NCI-H226 (cell line): ENCODE results near the gene CCDC97.
"Not testable (repeated sequence)": the region's sequence is repeated elsewhere in the genome, so short reads cannot be mapped to it uniquely, and the experiment has no call there.

Experiments used
- DNase-seq: peaks from one replicate; pipeline ENCODE4 v3.0.0-alpha.2; 2015

The CCDC97 gene

DNA sequence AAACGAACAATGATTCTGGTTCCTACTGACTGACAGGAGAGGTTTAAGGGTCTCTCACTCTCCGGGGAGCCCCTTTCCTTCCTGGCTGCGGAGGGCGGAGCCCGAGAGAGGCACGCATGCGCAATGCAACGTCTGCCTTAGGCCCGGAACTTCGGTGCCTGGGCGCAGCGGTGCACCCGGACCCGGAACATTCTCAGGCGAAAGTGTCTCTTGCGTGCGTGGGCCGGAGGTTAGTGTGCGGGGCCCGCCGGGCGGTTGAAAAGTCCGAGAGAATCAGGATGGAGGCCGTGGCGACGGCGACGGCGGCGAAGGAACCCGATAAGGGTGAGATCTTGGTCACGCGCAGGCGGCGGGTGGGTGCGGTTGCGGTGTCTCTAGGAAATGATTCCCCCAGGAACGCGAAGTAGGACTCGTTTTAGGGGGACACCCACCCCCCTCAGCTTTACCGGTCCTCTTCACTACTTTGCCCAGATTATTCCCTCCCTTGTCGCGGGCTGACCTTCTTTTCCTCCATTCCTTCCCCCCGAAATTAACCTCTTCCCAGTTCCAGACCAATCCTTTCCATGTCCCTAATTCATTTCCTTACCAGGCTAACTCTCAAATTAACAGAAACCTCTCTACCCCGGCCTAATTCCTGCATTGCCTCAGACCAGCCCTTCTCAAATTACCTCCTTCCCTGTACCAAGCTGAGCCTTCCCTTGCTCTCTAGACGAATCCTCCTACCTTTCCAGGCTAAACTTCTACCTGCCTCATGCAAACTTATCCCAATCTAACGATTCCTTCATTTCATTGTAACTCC lies at the start of gene CCDC97:
Gene CCDC97, plus strand, starts transcription at position 140 of the 799 bp plus-strand sequence. Its CDS starts 139 bp downstream, at position 279.
- peak; percentile 73 for DNase-seq

DNA sequence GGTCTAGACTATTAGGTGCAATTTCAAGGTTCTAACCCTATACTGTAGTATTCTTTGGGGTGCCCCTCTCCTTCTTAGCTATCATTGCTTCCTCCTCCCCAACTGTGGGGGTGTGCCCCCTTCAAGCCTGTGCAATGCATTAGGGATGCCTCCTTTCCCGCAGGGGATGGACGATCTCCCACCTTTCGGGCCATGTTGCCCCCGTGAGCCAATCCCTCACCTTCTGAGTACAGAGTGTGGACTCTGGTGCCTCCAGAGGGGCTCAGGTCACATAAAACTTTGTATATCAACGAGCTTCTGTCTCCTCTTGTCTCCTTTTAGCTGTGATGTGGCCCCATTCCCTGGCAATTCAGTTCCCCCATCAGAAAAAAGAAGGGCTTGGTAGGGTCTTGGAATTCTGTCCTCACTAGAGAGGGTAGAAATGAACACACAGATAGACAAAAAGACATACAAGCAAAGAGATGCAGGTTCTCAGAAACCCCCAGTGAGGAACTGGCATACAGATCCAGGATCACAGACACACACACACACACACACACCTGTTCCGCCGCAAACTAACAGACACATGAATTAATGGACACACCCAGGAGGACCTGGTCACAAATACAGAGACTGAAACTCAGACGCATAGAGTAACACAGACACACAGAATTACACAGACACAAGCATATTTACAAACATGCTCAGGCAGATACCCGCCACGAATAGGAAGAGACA lies 48.3 kb upstream of the CCDC97 start:
- DNase-seq: no peak

DNA sequence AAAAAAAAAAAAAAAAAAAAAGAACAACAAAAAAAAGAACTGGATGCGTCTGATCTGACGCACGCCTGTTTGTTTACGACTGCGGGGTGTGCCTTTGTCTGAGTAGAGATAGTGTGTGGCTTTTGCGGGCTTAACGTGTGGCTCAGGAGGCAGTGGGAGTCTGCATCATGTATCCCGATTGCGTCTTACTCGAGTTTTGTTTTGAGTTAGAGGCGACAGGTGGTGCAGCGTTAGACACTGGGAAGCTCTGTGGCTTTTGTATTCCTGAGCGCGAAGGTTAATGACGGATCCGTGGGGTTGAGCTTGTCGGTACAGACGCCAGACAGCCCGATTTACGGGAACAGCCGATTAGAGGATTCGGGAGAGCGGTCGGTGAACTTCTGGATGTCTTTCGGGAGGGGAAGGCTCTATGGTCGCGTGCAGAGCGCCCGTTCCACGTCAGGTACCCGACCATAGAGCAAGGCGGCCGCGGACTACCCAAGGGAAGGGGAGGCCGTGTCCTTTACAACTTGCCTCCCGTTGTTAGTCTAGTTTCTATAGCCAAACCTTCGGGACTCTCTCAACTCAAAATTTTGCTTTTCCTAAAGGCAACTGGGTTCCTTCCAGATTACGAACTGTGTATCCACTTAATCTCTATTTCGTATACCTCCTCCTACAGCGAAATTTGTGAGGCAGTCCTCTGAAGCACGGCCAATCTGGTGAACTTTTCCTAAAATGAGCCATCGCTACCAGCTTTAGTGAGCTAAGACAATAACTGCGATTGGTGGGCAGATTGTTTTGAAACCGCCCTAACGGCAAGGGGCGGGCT lies 46.7 kb upstream of the CCDC97 start:
- DNase-seq: peak; percentile 55

DNA sequence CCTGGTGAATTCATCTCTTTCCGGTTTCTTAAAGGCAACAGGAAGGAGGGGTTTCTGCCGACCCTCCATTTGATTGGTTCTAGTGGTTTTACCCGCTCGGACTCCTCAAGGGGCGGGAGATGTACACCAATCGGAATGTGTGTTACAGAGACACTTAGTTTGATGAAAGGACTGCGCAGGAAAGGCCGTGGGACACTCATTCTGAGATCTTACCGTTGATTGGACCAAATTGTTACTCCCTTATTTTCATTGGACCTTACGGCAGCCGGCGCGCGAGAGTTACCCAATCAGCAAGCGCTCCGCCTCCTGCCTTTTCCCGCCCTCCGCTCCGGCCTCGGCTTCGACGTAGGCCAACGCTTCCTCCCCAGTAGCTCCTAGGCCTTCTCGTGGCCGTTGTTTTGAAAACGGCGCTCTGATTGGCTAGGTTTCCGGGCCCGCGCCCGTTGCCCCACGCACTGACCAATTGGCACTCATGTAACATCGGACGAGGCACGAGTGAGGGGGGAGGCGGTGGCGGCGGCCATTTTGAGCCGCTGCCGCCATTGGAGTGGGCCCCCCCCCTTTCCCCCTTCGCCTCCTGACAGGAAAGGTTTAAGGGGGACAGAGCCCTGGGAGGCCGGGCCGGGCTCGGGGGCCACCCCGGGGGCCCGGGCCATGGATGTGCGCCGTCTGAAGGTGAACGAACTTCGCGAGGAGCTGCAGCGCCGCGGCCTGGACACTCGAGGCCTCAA lies 46.0 kb upstream of the CCDC97 start, which contains the start of gene HNRNPUL1:
Gene HNRNPUL1, plus strand, starts transcription at position 523 of the 731 bp plus-strand sequence. Its CDS starts 132 bp downstream, at position 655.
- peak; percentile 99 for DNase-seq

DNA sequence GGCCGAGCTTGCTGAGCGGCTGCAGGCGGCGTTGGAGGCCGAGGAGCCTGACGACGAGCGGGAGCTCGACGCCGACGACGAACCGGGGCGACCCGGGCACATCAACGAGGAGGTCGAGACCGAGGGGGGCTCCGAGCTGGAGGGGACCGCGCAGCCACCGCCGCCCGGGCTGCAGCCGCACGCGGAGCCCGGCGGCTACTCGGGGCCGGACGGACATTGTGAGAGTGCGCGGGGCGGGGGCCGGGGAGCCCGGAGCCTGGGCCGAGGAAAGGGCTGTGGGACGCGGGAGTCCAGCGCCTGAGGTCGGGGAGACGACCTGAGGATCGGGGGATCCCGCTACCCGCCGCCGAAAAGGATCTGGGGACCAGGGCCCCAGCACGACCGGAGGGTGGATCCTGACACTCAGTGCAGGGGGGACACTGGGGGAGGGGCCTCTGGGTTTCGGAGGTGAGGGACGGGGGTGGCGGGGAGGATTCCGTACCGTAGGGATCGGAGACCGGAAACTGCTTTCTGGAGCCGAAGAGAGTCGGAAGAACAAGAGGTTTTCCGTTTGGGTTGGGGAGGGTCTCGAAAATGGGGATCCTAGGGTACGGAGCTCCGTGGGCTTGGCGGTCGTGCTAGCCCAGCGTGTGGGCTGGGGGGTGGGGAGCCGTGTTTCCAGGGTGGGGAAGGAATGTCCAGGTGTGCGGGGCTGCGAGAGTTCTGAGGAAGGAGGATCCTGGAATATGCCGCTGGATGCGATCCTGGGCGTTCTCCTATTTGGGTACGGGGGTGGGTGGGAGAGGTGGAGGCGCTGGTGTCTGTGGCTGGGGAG lies 45.2 kb upstream of the CCDC97 start:
- no peak for DNase-seq

DNA sequence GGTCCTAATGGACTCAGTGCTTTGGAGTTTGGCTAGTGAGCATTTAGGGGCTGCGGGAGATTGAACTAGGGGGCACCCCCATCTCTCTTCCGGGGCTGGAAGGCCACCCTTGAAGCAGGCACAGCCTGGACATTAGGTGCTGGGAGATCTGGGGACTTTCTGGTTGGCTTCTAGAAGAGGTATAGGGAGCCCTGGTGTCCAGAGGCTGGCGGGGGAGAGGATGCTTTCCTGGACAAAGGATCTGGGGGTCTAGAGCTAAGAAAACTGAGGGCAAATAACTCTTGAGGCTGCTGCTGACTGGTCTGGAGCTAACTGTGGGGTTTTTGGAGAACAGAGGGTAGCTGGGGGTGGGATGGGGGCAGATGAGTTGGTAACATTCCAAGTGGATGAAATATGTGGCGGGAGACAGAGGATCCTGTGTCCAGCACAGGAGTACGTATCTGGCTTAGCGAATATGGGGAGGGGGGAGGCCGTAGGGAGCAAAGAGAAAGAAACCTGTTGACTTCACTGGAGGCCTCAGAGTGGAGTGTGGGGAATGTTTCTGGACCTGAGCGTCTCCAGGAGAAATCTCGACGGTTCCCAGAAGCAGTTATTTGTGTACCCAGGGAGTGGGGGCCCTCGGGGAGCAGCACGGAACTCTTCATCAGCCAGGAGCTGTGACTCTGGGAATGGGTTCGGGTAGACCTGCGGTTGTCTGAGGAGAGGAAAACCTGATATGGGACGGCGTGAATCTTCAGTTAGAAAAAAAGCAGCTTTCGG lies 44.4 kb upstream of the CCDC97 start:
- no peak for DNase-seq

DNA sequence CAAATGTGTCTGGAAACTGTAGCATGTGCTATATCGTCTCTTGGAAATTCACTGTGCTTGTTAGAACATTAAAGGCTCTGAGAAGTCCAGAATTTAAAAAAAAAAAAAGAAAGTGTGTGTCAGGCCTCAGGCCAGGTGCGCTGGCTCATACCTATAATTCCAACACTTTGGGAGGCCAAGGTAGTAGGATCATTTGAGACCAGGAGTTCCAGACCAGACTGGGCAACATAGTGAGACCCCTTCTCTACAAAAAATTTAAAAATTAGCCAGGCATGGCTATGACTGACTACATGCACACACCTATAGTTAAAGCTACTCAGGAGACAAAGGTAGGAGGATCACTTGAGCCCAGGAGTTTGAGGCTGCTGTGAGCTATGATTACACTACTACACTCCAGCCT lies 40.9 kb upstream of the CCDC97 start:
- no peak for DNase-seq

DNA sequence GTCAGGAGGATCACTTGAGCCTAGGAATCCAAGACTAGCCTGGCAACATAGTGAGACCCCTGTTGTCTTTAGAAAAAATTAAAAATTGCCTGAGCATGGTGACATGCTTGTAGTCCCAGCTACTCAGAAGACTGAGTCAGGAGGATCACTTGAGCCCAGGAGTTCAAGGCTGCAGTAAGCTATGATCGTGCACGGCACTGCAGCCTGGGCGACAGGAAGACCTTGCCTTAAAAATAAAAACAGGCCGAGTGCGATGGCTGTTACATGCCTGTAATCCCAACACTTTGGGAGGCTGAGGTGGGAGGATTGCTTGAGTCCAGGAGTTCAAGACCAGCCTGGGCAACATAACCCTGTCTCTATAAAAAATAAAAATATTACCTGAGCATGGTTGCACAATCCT lies 40.4 kb upstream of the CCDC97 start:
- DNase-seq: no peak

DNA sequence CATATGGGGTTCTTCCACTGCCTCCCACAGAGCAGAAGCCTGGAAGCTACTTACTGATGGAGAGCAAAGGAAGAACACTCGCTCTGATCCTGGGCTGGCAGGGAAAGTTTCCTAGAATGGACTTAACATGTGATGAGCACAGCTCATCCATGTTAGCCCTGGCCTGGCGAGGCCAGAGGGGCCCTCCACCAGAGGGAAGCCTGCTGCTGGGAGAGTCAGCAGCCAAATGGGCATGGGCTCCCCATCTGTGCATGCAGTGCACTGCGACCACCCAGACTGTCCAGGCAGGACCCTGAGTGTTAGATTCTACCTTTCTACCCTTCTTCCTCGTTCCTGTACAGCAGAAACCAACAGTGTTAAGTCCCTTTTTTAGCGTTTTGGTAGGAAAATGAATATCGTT lies 36.9 kb upstream of the CCDC97 start:
- no peak for DNase-seq

DNA sequence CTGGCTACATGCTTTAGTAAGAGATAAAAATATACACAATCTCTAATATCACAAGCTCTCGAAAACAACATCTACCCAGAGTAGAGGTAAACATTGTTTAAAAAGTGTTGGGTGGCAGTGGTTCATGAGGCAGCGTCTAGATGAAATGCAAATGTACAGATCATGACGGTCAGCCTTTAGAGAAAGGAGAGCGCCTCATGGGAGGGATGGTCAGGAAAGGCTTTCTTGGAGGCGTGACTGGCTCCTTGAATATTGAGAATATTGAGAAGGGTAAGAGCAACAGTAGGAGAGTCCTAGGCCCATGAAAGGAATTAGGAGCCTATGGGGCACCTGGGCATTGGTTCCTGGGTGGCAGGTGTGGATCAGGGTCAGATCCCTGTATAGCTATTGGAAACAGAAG lies 35.2 kb upstream of the CCDC97 start:
- DNase-seq: no peak

DNA sequence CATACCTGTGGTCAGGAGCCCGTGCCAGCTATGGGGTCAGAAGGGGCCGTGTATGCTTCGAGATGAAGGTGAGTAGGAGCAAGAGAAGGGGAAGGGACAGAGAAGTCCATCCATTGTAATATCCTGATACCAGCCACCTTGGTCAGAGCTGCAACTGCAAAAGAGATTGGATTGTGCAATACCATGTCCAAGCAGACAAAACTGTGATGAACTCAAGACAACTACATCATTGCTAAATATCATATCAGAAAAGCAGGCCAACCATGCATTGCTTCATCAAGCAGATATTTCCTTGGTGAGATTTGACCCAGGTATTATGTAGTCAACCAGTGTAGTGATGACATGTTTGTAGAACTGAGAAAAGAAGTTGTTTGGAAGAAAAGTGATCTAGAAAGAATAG lies 33.7 kb upstream of the CCDC97 start:
- DNase-seq: no peak

DNA sequence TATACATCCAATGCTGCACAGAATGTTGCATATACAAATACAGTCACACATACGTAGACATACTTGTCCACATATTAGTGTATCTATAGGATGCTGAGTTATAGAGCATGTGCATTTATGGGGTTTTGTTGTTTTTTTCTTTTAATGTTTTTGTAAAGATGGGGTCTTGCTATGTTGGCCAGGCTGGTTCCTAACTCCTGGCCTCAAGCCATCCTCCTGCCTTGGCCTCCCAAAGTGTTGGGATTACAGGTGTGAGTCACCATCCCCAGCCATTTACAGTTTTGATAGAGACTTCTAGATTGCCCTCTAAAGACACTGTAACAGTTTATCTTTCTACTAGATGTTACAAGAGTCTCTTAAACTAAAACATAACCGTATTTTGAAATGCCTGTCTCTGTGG lies 31.5 kb upstream of the CCDC97 start:
- no peak for DNase-seq

DNA sequence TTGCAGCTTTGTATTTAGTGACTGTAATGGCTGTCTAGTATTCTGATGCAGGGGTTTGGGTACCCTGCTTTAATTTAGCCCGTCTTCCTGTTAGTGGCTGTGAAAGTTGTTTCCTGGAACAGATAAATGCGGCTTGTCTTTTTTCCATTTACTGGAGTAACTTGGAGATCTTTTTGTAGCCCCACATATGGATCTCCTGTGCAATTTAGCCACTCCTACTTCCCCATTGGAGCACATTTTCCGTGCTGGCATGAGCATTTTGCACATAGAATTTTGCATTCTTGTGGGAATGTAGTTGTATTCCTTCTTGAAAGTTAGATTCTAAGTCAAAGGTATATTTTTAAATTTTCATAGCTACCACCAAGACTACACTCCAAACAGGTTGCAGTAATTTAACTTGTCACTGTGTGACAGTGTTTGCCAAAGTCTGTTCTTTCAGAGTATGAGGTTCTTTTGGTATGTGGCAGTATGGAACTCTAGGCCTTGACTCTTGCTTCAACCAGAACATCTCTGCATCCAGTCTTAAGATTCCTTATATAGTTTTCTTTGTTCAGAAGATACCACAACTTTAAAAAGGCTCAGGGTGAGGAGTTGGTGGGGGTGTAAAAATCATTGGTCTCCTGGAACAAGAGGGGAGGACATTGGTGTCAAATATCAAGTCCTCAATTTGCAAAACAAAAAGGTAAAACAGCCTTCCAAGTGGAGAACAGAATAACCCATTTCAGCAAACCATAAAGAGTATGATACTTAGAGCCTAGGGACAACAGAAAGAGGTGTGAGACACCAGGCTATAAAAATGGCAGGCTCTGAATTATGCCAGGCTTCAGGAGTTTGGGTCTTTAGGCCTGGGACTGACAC lies 21.1 kb upstream of the CCDC97 start:
- DNase-seq: no peak

DNA sequence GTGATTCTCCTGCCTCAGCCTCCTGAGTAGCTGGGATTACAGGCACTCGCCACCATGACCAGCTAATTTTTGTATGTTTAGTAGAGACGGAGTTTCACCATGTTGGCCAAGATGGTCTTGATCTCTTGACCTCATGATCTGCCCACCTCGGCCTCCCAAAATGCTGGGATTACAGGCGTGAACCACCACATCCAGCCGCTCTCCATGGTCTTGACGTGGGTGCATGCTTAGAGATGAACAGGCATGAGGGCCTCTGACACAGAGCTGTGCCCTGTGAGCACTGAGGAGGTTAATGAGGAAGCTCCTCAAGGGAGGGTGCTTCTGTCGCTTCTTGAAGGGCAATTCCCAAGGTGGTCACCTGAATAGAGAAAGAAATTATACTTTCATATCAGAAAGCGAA lies 20.2 kb upstream of the CCDC97 start:
- not testable (repeated sequence) for DNase-seq

DNA sequence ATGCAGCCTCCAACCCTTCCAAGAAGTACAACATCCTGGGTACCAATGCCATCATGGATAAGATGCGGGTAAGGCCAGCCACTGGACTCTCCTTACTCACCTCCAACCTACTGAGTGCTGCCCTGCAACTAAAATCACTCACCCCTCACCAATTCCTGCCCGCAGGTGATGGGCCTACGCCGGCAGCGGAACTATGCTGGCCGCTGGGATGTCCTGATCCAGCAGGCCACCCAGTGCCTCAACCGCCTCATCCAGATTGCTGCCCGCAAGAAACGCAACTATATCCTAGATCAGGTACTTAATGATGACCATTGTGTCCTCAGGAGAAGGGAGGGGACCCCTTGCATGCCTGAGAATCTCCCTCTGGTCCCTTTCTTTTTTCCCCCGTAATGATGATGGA lies 15.6 kb upstream of the CCDC97 start:
- DNase-seq: no peak

DNA sequence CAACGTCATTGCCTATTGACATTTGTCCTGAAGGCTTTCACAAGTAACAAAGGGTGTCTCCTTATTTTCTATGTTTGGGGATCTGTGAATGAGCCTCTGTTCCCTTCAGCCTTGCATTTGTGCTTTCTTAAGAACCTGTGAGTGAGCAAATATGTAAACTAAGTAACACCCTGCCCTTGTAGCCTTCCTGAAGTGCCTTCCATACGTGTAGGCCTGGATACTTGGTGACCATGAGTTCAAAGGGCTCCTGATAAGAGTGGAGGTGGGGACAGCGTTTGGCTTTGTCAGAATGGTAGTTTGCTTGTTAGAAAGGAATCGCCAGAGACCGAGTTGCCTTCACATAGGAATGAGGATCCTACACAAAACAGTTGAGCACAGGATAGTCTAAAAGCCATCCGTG lies 14.5 kb upstream of the CCDC97 start:
- DNase-seq: no peak

DNA sequence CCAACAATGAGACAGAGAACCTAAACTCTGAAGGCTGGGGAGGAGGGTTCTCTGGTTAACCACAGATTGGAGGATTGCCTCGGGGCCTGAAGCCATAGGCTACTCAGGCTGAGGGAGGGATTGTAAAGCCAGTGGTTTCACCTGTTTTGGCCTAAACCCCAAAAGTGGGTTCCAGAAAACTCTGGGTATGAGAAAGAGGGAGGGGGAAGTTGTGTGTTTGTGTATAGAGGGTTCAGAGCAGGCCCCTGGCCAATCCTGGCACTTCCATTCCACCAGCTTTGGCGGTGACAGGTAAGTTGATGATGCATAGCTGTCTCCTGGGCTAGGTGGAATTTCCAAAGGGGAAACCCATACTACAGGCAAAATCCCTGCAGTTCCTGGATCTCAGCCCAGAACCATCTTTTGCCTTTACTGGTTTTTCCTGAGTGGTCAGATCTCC lies 13.5 kb upstream of the CCDC97 start:
- DNase-seq: peak; percentile 34

DNA sequence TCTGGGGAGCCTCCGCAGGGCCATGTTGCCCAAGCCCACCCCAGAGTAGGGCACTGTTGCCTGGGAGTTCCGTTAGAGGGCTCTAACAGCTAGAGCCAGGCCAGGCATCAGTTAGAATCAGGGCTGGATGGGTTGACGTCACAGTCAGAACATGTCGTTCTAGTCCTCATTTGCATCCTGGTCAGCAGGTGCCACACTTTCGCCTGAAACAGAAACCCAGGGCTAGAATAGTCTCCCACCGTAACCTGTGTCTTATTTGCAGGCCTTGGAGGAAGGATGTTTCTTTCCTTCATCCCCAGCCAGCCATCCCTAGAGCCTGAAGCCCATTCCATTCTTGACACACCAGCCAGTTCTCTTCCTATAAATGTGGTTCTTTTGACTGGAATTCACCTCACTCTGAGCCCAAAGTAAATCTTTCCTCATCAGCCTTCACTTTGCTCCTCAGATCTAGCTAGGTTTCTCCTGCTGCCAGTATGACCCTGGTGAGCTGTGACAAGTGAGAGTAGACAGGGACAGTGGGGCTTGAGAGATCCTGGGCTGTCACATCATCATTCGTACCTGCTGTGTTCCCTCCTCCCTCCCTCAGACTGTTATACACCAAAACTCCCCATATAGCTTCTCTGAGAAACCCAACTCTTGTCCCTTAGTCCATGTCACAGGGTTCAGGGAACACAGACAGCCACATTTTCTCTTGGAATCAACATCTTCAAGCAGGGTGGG lies 12.2 kb upstream of the CCDC97 start:
- no peak for DNase-seq

DNA sequence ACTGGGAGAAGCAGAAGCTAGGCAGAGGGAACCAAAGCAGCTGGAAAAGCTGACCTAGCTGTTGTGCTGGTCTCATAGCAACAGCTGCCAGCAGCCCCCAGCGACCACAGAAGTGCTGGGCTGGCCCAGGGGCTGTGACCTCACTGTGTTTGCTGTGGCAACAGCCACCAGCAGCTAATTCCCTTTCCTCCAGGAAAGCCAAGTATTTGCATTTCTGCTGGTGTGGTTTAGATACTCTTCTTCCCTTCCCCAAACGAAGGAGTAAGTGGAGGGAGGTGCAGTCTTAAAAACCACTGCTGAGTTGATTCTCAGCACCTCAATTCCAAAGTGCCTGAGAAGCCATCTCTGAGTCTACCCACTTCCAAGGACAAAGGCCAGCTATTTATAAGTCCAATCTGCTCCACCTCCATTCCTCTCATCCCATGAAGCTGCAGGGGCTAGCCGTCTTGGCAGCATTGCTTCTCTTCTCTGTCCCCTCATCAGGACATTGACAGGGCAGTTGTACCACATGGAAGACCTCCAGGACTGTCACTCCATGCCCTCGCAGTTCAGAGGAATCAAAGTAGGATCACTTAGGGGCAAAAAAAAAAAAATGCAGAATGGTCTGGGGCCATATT lies 11.5 kb upstream of the CCDC97 start:
- peak; percentile 20 for DNase-seq
